GM20000 (cell line): ENCODE results near the gene CECR2.

Experiments
- DNase-seq: peaks from one replicate; pipeline ENCODE4 v3.0.0; 2012; ENCODE audit warnings: low spot score
- CTCF ChIP-seq: IDR thresholded peaks from 2 replicates; pipeline ENCODE4 v1.5.1; 2012; ENCODE audit warnings: mild to moderate bottlenecking, control low read depth; ENCODE audit errors: extremely low read depth, missing control alignments

CECR2 gene

DNA sequence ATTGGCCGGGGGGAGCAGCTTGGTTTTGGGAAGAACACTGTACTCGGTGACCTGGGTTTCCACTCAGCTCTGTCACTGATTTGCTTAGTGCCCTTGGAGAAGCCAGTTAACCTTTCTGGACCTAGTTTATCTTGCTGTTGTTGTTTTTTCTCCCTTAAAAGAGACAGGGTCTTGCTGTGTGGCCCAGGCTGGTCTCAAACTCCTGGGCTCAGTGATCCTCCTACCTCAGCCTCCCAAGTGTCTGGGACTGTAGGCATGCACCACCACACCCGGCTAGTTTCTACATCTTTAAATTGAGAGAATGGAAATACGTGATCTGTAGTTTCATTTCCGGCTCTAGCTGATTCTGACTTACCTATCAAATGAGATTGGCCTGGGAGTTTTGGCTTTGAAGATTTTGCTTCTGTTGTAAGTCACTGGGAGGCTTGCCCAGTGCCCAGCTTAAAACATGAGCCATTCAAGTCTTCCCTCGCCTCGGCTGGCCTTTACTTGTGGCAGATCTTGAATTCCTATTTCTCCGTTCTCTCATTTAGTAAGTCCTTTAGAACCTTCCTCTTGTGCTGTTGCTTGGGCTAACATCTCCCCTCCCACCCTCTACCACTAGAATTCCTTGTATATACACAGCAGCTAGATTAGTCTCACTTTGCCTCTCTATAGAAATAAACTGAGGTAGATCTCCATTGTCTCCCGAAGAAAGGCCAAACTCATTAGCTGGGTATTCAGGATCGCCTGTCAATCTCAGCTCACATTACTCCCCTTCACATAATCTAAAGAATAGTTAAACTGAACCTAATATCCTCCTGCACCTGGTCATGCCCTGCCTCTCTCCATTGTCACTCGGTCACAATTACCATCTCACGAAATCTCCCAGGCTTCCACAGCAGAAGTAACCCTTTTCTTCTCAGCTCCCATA, 106.3 kb downstream of the CECR2 start:
- no peak for TF ChIP-seq CTCF
- no peak for DNase-seq

GRCh38 chr22:17476838-17477237, 107.6 kb downstream of the CECR2 start:
- DNase-seq = no peak
- TF ChIP-seq CTCF = no peak

GRCh38 chr22:17477391-17477833, 108.2 kb downstream of the CECR2 start:
- TF ChIP-seq CTCF = no peak
- DNase-seq = no peak

- no peak for DNase-seq
- TF ChIP-seq CTCF = no peak
Measured at GRCh38 chr22:17479135-17479534, 109.9 kb downstream of the CECR2 start.

- TF ChIP-seq CTCF = no peak
- DNase-seq = no peak
Measured at GRCh38 chr22:17481424-17481823, 112.2 kb downstream of the CECR2 start.

- TF ChIP-seq CTCF = no peak
- DNase-seq = no peak
Measured at GRCh38 chr22:17483688-17484372, 114.6 kb downstream of the CECR2 start.

- DNase-seq = no peak
- TF ChIP-seq CTCF = no peak
Measured at GRCh38 chr22:17484608-17485007, 115.3 kb downstream of the CECR2 start.
